GM23248 (cell line): ENCODE data around the gene PHF11. TPM values are rescaled to one million over a fixed set of nuclear protein-coding genes. Genes with fewer than 3 reads are reported as not detected.

Experiments used
- DNase-seq: peaks from one replicate; pipeline ENCODE4 v3.0.0-alpha.2; 2015
- H2AFZ ChIP-seq: fragments of 200-600 bp; sonication (generic); 2 replicates; pipeline ENCODE4 v1.6.1; 2016; ENCODE audit warnings: antibody characterized with exemption
- H3F3A ChIP-seq: fragments of 200-600 bp; sonication (generic); 2 replicates; pipeline ENCODE4 v1.6.1; 2016; ENCODE audit warnings: mild to moderate bottlenecking, antibody characterized with exemption, mixed run types; ENCODE audit not compliant: insufficient read depth
- H3K27ac ChIP-seq: fragments of 200-600 bp; sonication (generic); 2 replicates; pipeline ENCODE4 v1.5.1; 2016; ENCODE audit warnings: mild to moderate bottlenecking
- H3K27me3 ChIP-seq: fragments of 200-600 bp; sonication (generic); replicated peaks from 2 replicates; pipeline ENCODE4 v1.6.1; 2016; ENCODE audit warnings: mild to moderate bottlenecking; ENCODE audit not compliant: insufficient read depth
- H3K36me3 ChIP-seq: fragments of 200-600 bp; sonication (generic); 2 replicates; pipeline ENCODE4 v1.6.1; 2016; ENCODE audit warnings: low read depth, mild to moderate bottlenecking
- H3K4me1 ChIP-seq: fragments of 200-600 bp; sonication (generic); 2 replicates; pipeline ENCODE4 v1.6.1; 2016; ENCODE audit warnings: mild to moderate bottlenecking; ENCODE audit not compliant: insufficient read depth
- H3K4me2 ChIP-seq: fragments of 200-600 bp; sonication (generic); one replicate; pipeline ENCODE4 v1.6.1; 2016; ENCODE audit warnings: mild to moderate bottlenecking; ENCODE audit not compliant: unreplicated experiment
- H3K4me3 ChIP-seq: fragments of 200-600 bp; sonication (generic); 2 replicates; pipeline ENCODE4 v1.5.1; 2016; ENCODE audit warnings: mild to moderate bottlenecking
- H3K79me2 ChIP-seq: fragments of 200-600 bp; sonication (generic); 2 replicates; pipeline ENCODE4 v1.6.1; 2016; ENCODE audit warnings: mild to moderate bottlenecking; ENCODE audit not compliant: insufficient read depth
- H3K9ac ChIP-seq: fragments of 200-600 bp; sonication (generic); 2 replicates; pipeline ENCODE4 v1.6.1; 2016; ENCODE audit warnings: mild to moderate bottlenecking
- H3K9me2 ChIP-seq: fragments of 200-600 bp; sonication (generic); 2 replicates; pipeline ENCODE4 v1.6.1; 2016; ENCODE audit warnings: mixed run types, mild to moderate bottlenecking, moderate library complexity; ENCODE audit not compliant: insufficient read depth
- H3K9me3 ChIP-seq: fragments of 200-600 bp; sonication (generic); one replicate; pipeline ENCODE4 v1.6.1; 2017; ENCODE audit warnings: low read depth
- H4K20me1 ChIP-seq: fragments of 200-600 bp; sonication (generic); 2 replicates; pipeline ENCODE4 v1.6.0; 2016; ENCODE audit not compliant: insufficient read depth
- EZH2 ChIP-seq: fragments of 200-600 bp; sonication (generic); IDR thresholded peaks from 2 replicates; pipeline ENCODE4 v1.6.1; 2018; ENCODE audit warnings: antibody characterized with exemption, mild to moderate bottlenecking; ENCODE audit not compliant: insufficient read depth, poor library complexity, severe bottlenecking
- EZH2phosphoT487 ChIP-seq: fragments of 200-600 bp; sonication (generic); IDR thresholded peaks from 2 replicates; pipeline ENCODE4 v1.6.1; 2018; ENCODE audit warnings: antibody characterized with exemption, moderate library complexity, mild to moderate bottlenecking, low read depth; ENCODE audit not compliant: insufficient read depth
- WGBS, 2 experiments: methylation state at CpG; one replicate each; pipeline ENCODE4 v1.1.6; 2015 to 2017; ENCODE audit warnings: low lambda C conversion rate in 2 of 2, low coverage in 1 of 2; ENCODE audit errors: missing lambda C conversion rate in 2 of 2; 5-methylcytosine and 5-hydroxymethylcytosine counted together
- in situ Hi-C: fragments of 300-500 bp; cut with MboI; formaldehyde crosslinking; loops from 2 replicates; pipeline ENCODE4 v1.15.0; 2020
- polyA plus RNA-seq: library from polyadenylated mRNA; unstranded; fragments of >200 nt; fragmentation: Nextera tagmentation; extraction: Ambion mirVana; gene quantifications from 2 replicates; pipeline ENCODE4 v1.2.1, GENCODE V29; 2016
- total RNA-seq: library from RNA; depleted of rRNA; stranded (reverse); fragments of >200 nt; shearing (Covaris generic); gene quantifications from 2 replicates; pipeline ENCODE4 v1.2.3, GENCODE V29; 2014

The PHF11 gene
- total and polyA plus RNA-seq, 2 experiments from 2014 or later = 16.9 to 29.3 TPM

GRCh38 chr13:49554387-49554786 lies 58.6 kb downstream of the PHF11 start:
- H3K79me2 ChIP-seq = no peaks in the 10 kb centered on the region
- H3K27ac ChIP-seq = no peak overlapping the region
- WGBS, 2 experiments = 85 to 86% methylated on average over 11 of the region's 11 CpGs
- H2AFZ ChIP-seq = no peak overlapping the region
- H4K20me1 ChIP-seq = no peaks in the 10 kb centered on the region
- no peak overlapping the region for H3K9ac ChIP-seq
- H3F3A ChIP-seq = no peaks in the 10 kb centered on the region
- H3K27me3 ChIP-seq = no peaks in the 10 kb centered on the region
- H3K9me3 ChIP-seq = peaks cover 4% of the 10 kb centered on the region
- H3K4me2 ChIP-seq = no peak overlapping the region
- H3K36me3 ChIP-seq = peaks cover 8% of the 10 kb centered on the region
- no peak for DNase-seq
- TF ChIP-seq EZH2 = no peak
- no peak for TF ChIP-seq EZH2phosphoT487
- no peaks in the 10 kb centered on the region for H3K9me2 ChIP-seq
- H3K4me3 ChIP-seq = no peak overlapping the region
- H3K4me1 ChIP-seq = no peaks in the 10 kb centered on the region
- in situ Hi-C loops = no loop called here

- in situ Hi-C loops = no loop called here
- DNase-seq = no peak
- Histone ChIP-seq H3K9me2 (no peaks in the 10 kb centered on the region), H2AFZ (no peak overlapping the region), H3K9me3 (peaks cover 4% of the 10 kb centered on the region), H3K4me1 (no peaks in the 10 kb centered on the region), H3K4me2 (no peak overlapping the region), H3K79me2 (no peaks in the 10 kb centered on the region), H3F3A (peaks cover 4% of the 10 kb centered on the region; the same call in 1 of the 2 replicates), H3K4me3 (no peak overlapping the region), H3K9ac (no peak overlapping the region), H4K20me1 (no peaks in the 10 kb centered on the region), H3K27me3 (no peaks in the 10 kb centered on the region), H3K27ac (no peak overlapping the region), H3K36me3 (peaks cover 8% of the 10 kb centered on the region)
- TF ChIP-seq EZH2phosphoT487 (no peak), EZH2 (no peak)
- WGBS, 2 experiments = 89 to 95% methylated on average over 3 of the region's 3 CpGs
Measured at GRCh38 chr13:49559006-49559405, 63.3 kb downstream of the PHF11 start.

DNA sequence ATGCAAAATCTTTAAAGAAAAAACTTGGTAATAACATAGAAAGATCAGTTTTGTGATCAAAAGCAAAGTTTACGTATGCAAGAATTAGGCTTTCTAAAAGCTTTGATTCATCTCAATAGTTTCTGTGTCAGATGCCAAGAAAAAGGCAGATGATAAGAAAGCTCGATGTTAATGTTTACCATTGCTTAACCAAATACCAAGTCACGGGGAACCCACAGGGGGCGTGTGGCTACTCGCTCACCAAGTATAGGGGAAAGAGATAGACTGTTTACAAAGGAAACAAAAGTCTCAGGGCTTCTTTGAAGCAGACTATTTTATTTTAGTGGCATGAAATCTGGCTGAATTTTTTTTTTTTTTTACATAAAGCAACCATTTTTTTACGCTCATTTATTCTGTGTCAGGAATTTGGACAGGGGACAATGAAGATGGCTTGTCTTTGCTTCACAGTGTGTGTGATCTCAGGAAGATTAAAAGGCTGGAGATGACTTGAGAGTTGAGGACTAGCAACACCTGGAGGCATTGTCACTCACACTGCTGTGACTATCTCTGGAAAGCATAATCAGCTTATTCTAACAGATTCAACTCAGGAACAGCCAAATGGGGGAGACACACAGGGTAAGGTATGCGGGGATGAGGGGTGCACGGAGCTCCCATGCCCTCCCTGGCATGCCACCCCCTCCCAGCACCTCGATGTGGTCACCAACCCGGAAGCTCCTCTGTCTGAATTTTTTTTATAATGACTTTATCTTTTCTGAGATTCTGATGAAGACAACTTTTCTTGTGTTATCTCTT lies 64.7 kb downstream of the PHF11 start:
- peaks cover 5% of the 10 kb centered on the region; the same call in 1 of the 2 replicates for H3F3A ChIP-seq
- H3K9me3 ChIP-seq = peaks cover 4% of the 10 kb centered on the region
- H3K9me2 ChIP-seq = no peaks in the 10 kb centered on the region
- DNase-seq = peak; percentile 1
- no peak overlapping the region for H3K4me2 ChIP-seq
- H3K27ac ChIP-seq = no peak overlapping the region
- no peaks in the 10 kb centered on the region for H3K4me1 ChIP-seq
- in situ Hi-C loops = no loop called here
- H3K79me2 ChIP-seq = no peaks in the 10 kb centered on the region
- no peak overlapping the region for H2AFZ ChIP-seq
- no peak overlapping the region for H3K4me3 ChIP-seq
- no peaks in the 10 kb centered on the region for H4K20me1 ChIP-seq
- peaks cover 8% of the 10 kb centered on the region for H3K36me3 ChIP-seq
- TF ChIP-seq EZH2 = no peak
- TF ChIP-seq EZH2phosphoT487 = no peak
- no peak overlapping the region for H3K9ac ChIP-seq
- WGBS, 2 experiments = 81 to 84% methylated on average over 10 of the region's 10 CpGs
- H3K27me3 ChIP-seq = no peaks in the 10 kb centered on the region

- no peak overlapping the region for H3K27ac ChIP-seq
- no peak overlapping the region for H3K4me2 ChIP-seq
- no peaks in the 10 kb centered on the region for H3K4me1 ChIP-seq
- no peaks in the 10 kb centered on the region for H4K20me1 ChIP-seq
- peaks cover 5% of the 10 kb centered on the region; the same call in 1 of the 2 replicates for H3F3A ChIP-seq
- H3K9me3 ChIP-seq = peaks cover 4% of the 10 kb centered on the region
- H3K36me3 ChIP-seq = peaks cover 8% of the 10 kb centered on the region
- H3K9ac ChIP-seq = no peak overlapping the region
- no peak overlapping the region for H3K4me3 ChIP-seq
- no peak overlapping the region for H2AFZ ChIP-seq
- H3K79me2 ChIP-seq = no peaks in the 10 kb centered on the region
- in situ Hi-C loops = no loop called here
- no peak for DNase-seq
- no peak for TF ChIP-seq EZH2
- no peak for TF ChIP-seq EZH2phosphoT487
- no peaks in the 10 kb centered on the region for H3K27me3 ChIP-seq
- 98 to 100% methylated on average over 3 of the region's 3 CpGs for WGBS, 2 experiments
- no peaks in the 10 kb centered on the region for H3K9me2 ChIP-seq
Measured at GRCh38 chr13:49561062-49561410, 65.3 kb downstream of the PHF11 start.
